PFSK-1 (cell line): ENCODE data around the gene HSD17B10.

Experiments used
- FOXP2 ChIP-seq: optimal IDR thresholded peaks from 2 replicates; pipeline ENCODE3; 2011; ENCODE audit warnings: borderline replicate concordance, control low read depth, inconsistent platforms; ENCODE audit not compliant: insufficient read depth; ENCODE audit errors: extremely low read length, extremely low read depth
- POLR2AphosphoS5 ChIP-seq: IDR thresholded peaks from 2 replicates; pipeline ENCODE4 v1.6.1; 2012; ENCODE audit warnings: low read depth, mild to moderate bottlenecking, control low read depth, low read length, moderate library complexity
- SIN3A ChIP-seq: IDR thresholded peaks from 2 replicates; pipeline ENCODE4 v1.6.1; 2012; ENCODE audit warnings: mild to moderate bottlenecking, low read length, moderate library complexity, borderline replicate concordance; ENCODE audit not compliant: insufficient read depth
- TAF1 ChIP-seq: IDR thresholded peaks from 2 replicates; pipeline ENCODE4 v1.6.1; 2012; ENCODE audit warnings: low read length, control low read depth, borderline replicate concordance; ENCODE audit not compliant: insufficient read depth
- TF ChIP-seq, protein P1 (sequence below), 2 experiments: IDR thresholded peaks; 2 replicates each; pipeline versions ENCODE4 v1.6.1 to v1.8.0; 2011 to 2012; ENCODE audit warnings: low read depth in 2 of 2, low read length in 2 of 2, control low read depth in 1 of 2, inconsistent platforms in 1 of 2, mild to moderate bottlenecking in 1 of 2, moderate library complexity in 1 of 2; ENCODE audit not compliant: insufficient read depth in 1 of 2

DNA sequence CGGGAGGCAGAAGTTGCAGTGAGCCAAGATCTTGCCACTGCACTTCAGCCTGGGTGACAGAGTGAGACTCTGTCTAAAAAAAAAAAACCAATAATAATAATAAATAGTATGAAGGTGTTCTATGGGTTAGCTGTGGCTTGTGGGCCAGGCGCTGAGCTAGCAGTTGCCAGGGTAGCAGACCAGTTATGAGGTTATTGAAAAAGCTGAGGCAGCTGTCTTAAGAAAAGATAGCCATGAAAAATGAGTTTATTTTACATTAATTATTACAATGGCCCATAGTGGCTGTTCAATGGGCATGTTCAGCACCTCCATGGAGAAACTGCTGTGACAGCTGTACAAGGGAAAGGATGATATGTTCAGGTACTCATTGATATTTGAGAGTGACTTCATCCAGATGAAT lies 13.3 kb upstream of the HSD17B10 start:
- TF ChIP-seq SIN3A (no peak), TAF1 (no peak), FOXP2 (no peak), POLR2AphosphoS5 (no peak)
- TF ChIP-seq, protein P1, sequence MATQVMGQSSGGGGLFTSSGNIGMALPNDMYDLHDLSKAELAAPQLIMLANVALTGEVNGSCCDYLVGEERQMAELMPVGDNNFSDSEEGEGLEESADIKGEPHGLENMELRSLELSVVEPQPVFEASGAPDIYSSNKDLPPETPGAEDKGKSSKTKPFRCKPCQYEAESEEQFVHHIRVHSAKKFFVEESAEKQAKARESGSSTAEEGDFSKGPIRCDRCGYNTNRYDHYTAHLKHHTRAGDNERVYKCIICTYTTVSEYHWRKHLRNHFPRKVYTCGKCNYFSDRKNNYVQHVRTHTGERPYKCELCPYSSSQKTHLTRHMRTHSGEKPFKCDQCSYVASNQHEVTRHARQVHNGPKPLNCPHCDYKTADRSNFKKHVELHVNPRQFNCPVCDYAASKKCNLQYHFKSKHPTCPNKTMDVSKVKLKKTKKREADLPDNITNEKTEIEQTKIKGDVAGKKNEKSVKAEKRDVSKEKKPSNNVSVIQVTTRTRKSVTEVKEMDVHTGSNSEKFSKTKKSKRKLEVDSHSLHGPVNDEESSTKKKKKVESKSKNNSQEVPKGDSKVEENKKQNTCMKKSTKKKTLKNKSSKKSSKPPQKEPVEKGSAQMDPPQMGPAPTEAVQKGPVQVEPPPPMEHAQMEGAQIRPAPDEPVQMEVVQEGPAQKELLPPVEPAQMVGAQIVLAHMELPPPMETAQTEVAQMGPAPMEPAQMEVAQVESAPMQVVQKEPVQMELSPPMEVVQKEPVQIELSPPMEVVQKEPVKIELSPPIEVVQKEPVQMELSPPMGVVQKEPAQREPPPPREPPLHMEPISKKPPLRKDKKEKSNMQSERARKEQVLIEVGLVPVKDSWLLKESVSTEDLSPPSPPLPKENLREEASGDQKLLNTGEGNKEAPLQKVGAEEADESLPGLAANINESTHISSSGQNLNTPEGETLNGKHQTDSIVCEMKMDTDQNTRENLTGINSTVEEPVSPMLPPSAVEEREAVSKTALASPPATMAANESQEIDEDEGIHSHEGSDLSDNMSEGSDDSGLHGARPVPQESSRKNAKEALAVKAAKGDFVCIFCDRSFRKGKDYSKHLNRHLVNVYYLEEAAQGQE (IDR thresholded peaks at IDR 0.05; ENCODE audit: insufficient read depth in 1 of 2, low read depth in 2 of 2, low read length in 2 of 2) = no peak
